GM15510 (cell line): ENCODE results near the gene TRPM2.

Source experiments
- POLR2A ChIP-seq: IDR thresholded peaks from 3 replicates; pipeline ENCODE4 v1.6.1; 2011; ENCODE audit warnings: borderline replicate concordance; ENCODE audit not compliant: insufficient read length; ENCODE audit errors: extremely low read depth

TRPM2 gene

GRCh38 chr21:44441041-44441400 lies 87.6 kb downstream of the TRPM2 start:
- TF ChIP-seq POLR2A = no peak

- no peak for TF ChIP-seq POLR2A
Observed at GRCh38 chr21:44441581-44442265, 88.3 kb downstream of the TRPM2 start.

GRCh38 chr21:44442266-44443125 lies 89.1 kb downstream of the TRPM2 start:
- TF ChIP-seq POLR2A = no peak

GRCh38 chr21:44443291-44443890 lies 90.0 kb downstream of the TRPM2 start:
- TF ChIP-seq POLR2A = no peak

- TF ChIP-seq POLR2A = no peak
Observed at GRCh38 chr21:44443891-44444285, 90.5 kb downstream of the TRPM2 start.

GRCh38 chr21:44444286-44444931 lies 91.0 kb downstream of the TRPM2 start:
- no peak for TF ChIP-seq POLR2A

GRCh38 chr21:44445145-44445812 lies 91.9 kb downstream of the TRPM2 start:
- no peak for TF ChIP-seq POLR2A

- no peak for TF ChIP-seq POLR2A
Observed at GRCh38 chr21:44448651-44449131, 95.3 kb downstream of the TRPM2 start.

GRCh38 chr21:44449473-44450363 lies 96.3 kb downstream of the TRPM2 start:
- no peak for TF ChIP-seq POLR2A

- TF ChIP-seq POLR2A = no peak
Observed at GRCh38 chr21:44450402-44450801, 97.0 kb downstream of the TRPM2 start.

- TF ChIP-seq POLR2A = no peak
Observed at GRCh38 chr21:44450999-44451398, 97.6 kb downstream of the TRPM2 start.

GRCh38 chr21:44453120-44453519 lies 99.7 kb downstream of the TRPM2 start:
- TF ChIP-seq POLR2A = no peak

GRCh38 chr21:44454058-44454457 lies 100.6 kb downstream of the TRPM2 start:
- TF ChIP-seq POLR2A = no peak

- TF ChIP-seq POLR2A = no peak
Observed at GRCh38 chr21:44454747-44455523, 101.5 kb downstream of the TRPM2 start, which contains the start of gene LRRC3. TSS of gene LRRC3 (plus strand) at chr21:44455510. CDS start at chr21:44456645, 1,135 bp downstream.
